H7 (cell line): ENCODE measurements around the gene ABCC6. TPM values are rescaled to one million over a fixed set of nuclear protein-coding genes. Genes with fewer than 3 reads are reported as not detected.
A peak's percentile ranks its signal among the peaks of the same experiment; 100 is the strongest.
"Not testable (repeated sequence)": the region's sequence is repeated elsewhere in the genome, so short reads cannot be mapped to it uniquely, and the experiment has no call there.

ENCODE experiments used
- DNase-seq: peaks from one replicate; pipeline ENCODE4 v3.0.0; 2012
- H3K27me3 ChIP-seq: 2 replicates; pipeline ENCODE4 v1.6.0; 2011; ENCODE audit warnings: mild to moderate bottlenecking, low read length; ENCODE audit not compliant: control insufficient read depth, insufficient read depth
- H3K36me3 ChIP-seq: replicated peaks from 2 replicates; pipeline ENCODE4 v1.5.1; 2011; ENCODE audit warnings: low read length; ENCODE audit not compliant: control insufficient read depth, insufficient read depth
- H3K4me3 ChIP-seq: 2 replicates; pipeline ENCODE4 v1.5.1; 2011; ENCODE audit warnings: low read depth, mild to moderate bottlenecking, control low read depth, low read length, moderate library complexity; ENCODE audit not compliant: insufficient read depth
- total RNA-seq: library from RNA; depleted of rRNA; stranded (reverse); fragments of >200 nt; shearing (Covaris generic); gene quantifications from 2 replicates; pipeline ENCODE4 v1.2.3, GENCODE V29; 2014

ABCC6 gene
- total RNA-seq, 1 experiment from 2014 or later = 1.5 TPM

GRCh38 chr16:16246578-16247262 is 23.4 kb upstream of the ABCC6 start:
- not testable (repeated sequence) for H3K36me3 ChIP-seq, H3K4me3 ChIP-seq, H3K27me3 ChIP-seq, DNase-seq

- not testable (repeated sequence) for H3K27me3 ChIP-seq, H3K36me3 ChIP-seq, DNase-seq, H3K4me3 ChIP-seq
Measured at GRCh38 chr16:16243886-16244285, 20.6 kb upstream of the ABCC6 start.

- DNase-seq, H3K36me3 ChIP-seq, H3K27me3 ChIP-seq, H3K4me3 ChIP-seq: not testable (repeated sequence)
Measured at GRCh38 chr16:16240667-16241066, 17.4 kb upstream of the ABCC6 start.

- not testable (repeated sequence) for H3K4me3 ChIP-seq, H3K36me3 ChIP-seq, H3K27me3 ChIP-seq, DNase-seq
Measured at GRCh38 chr16:16237738-16238137, 14.4 kb upstream of the ABCC6 start.

- not testable (repeated sequence) for H3K4me3 ChIP-seq, DNase-seq
Measured at GRCh38 chr16:16237071-16237470, 13.8 kb upstream of the ABCC6 start.

GRCh38 chr16:16232692-16233061 is 9.4 kb upstream of the ABCC6 start:
- H3K4me3 ChIP-seq, H3K27me3 ChIP-seq, H3K36me3 ChIP-seq, DNase-seq: not testable (repeated sequence)

More at GRCh38 chr16:16237071-16237470, 13.8 kb upstream of the ABCC6 start:
- not testable (repeated sequence) for H3K27me3 ChIP-seq, H3K36me3 ChIP-seq

GRCh38 chr16:16223662-16224241 is 458 bp upstream of the ABCC6 start:
- H3K36me3 ChIP-seq, H3K27me3 ChIP-seq, DNase-seq: not testable (repeated sequence)
- peak overlapping the region; percentile 24 for H3K4me3 ChIP-seq

- H3K36me3 ChIP-seq, DNase-seq, H3K27me3 ChIP-seq, H3K4me3 ChIP-seq: not testable (repeated sequence)
Measured at GRCh38 chr16:16221382-16221781, 1.9 kb downstream of the ABCC6 start.

- not testable (repeated sequence) for H3K27me3 ChIP-seq, DNase-seq, H3K4me3 ChIP-seq, H3K36me3 ChIP-seq
Measured at GRCh38 chr16:16220449-16220848, 2.8 kb downstream of the ABCC6 start.

GRCh38 chr16:16218787-16219186 is 4.5 kb downstream of the ABCC6 start:
- DNase-seq, H3K36me3 ChIP-seq, H3K4me3 ChIP-seq, H3K27me3 ChIP-seq: not testable (repeated sequence)

- H3K36me3 ChIP-seq, H3K4me3 ChIP-seq, H3K27me3 ChIP-seq, DNase-seq: not testable (repeated sequence)
Measured at GRCh38 chr16:16218349-16218748, 4.9 kb downstream of the ABCC6 start.

GRCh38 chr16:16213863-16214293 is 9.4 kb downstream of the ABCC6 start:
- not testable (repeated sequence) for H3K36me3 ChIP-seq, H3K27me3 ChIP-seq, DNase-seq, H3K4me3 ChIP-seq

- not testable (repeated sequence) for H3K4me3 ChIP-seq, DNase-seq, H3K27me3 ChIP-seq, H3K36me3 ChIP-seq
Measured at GRCh38 chr16:16211404-16211803, 11.9 kb downstream of the ABCC6 start.

- H3K4me3 ChIP-seq, H3K36me3 ChIP-seq, DNase-seq, H3K27me3 ChIP-seq: not testable (repeated sequence)
Measured at GRCh38 chr16:16208461-16208860, 14.8 kb downstream of the ABCC6 start.

- H3K36me3 ChIP-seq, H3K27me3 ChIP-seq, DNase-seq, H3K4me3 ChIP-seq: not testable (repeated sequence)
Measured at GRCh38 chr16:16207787-16208334, 15.4 kb downstream of the ABCC6 start.
